Uterus (tissue), 2 donors: ENCODE measurements around the gene RNU1-2.

Experiments
- CTCF ChIP-seq, 4 experiments: fragments of 200-600 bp in 2 of 4; fragments of 450-650 bp in 2 of 4; sonication (generic) in 2 of 4; IDR thresholded peaks; one replicate each; pipeline ENCODE4 v1.5.1; 2016 to 2019; ENCODE audit warnings: antibody characterized with exemption in 4 of 4, mild to moderate bottlenecking in 2 of 4, moderate library complexity in 1 of 4
- POLR2A ChIP-seq, 2 donors: fragments of 450-650 bp; IDR thresholded peaks; one replicate each; pipeline ENCODE4 v1.6.1; 2016; ENCODE audit warnings: antibody characterized with exemption in 2 of 2, mild to moderate bottlenecking in 1 of 2, moderate library complexity in 1 of 2

- TF ChIP-seq CTCF (IDR thresholded peaks at IDR 0.05) (no peak), POLR2A (IDR thresholded peaks at IDR 0.05) (no peak)
Measured at GRCh38 chr1:16906873-16907272, 11.1 kb downstream of the RNU1-2 start.
